ENCODE data around the gene STAP2. TPM values are rescaled to one million over a fixed set of nuclear protein-coding genes. Genes with fewer than 3 reads are reported as not detected.

STAP2 gene
- total and polyA plus RNA-seq, 9 of the 15 experiments (the other 6 are each of a cell fraction or from before 2014, with no cell fraction given): 1.2 to 9.8 (median 4.5) TPM

GRCh38 chr19:4298810-4299550, 39.6 kb downstream of the STAP2 start (continued):
- TF ChIP-seq TOE1 (IDR thresholded peaks at IDR 0.05; ENCODE audit: borderline replicate concordance) (no peak), TOE1 (CRISPR knock-in tag; IDR thresholded peaks at IDR 0.05; ENCODE audit: borderline replicate concordance, low read depth) (no peak), PHF20 (IDR thresholded peaks at IDR 0.05; ENCODE audit: partially characterized antibody) (peak; percentile 55), HDAC2 (IDR thresholded peaks at IDR 0.05) (peak; percentile 53; the same call in 1 of the 2 replicates), TBP (optimal IDR thresholded peaks at IDR 0.05; ENCODE audit: low read depth, low read length) (no peak), NR2F6 (CRISPR knock-in tag; IDR thresholded peaks at IDR 0.05) (no peak), BCOR (IDR thresholded peaks at IDR 0.05) (peak; percentile 93), NR2C2 (CRISPR knock-in tag; IDR thresholded peaks at IDR 0.05) (no peak), NR2C2 (tag; IDR thresholded peaks at IDR 0.05) (no peak), ZNF444 (CRISPR knock-in tag; IDR thresholded peaks at IDR 0.05) (no peak), ZBTB5 (IDR thresholded peaks at IDR 0.05) (no peak), ZNF316 (IDR thresholded peaks at IDR 0.05) (no peak), DEAF1 (CRISPR knock-in tag; IDR thresholded peaks at IDR 0.05) (no peak), ADNP (tag; IDR thresholded peaks at IDR 0.05) (peak; percentile 80), NR4A1 (CRISPR knock-in tag; IDR thresholded peaks at IDR 0.05) (no peak), NR4A1 (tag; IDR thresholded peaks at IDR 0.05) (no peak), ZFPM2 (CRISPR knock-in tag; IDR thresholded peaks at IDR 0.05) (no peak), PKNOX1 (IDR thresholded peaks at IDR 0.05) (no peak), TEAD4 (IDR thresholded peaks at IDR 0.05; ENCODE audit: low read length) (no peak), TEAD4 (CRISPR knock-in tag; IDR thresholded peaks at IDR 0.05; ENCODE audit: borderline replicate concordance) (no peak), SUPT5H (IDR thresholded peaks at IDR 0.05) (no peak), ELF4 (CRISPR knock-in tag; IDR thresholded peaks at IDR 0.05) (no peak), NBN (IDR thresholded peaks at IDR 0.05; ENCODE audit: low read depth) (no peak), ZNF121 (CRISPR knock-in tag; conservative IDR thresholded peaks at IDR 0.05) (peak; percentile 93), SMARCB1 (IDR thresholded peaks at IDR 0.05; ENCODE audit: insufficient read length, low read depth) (no peak), HMG20B (CRISPR knock-in tag; IDR thresholded peaks at IDR 0.05) (no peak), RBBP5 (IDR thresholded peaks at IDR 0.05; ENCODE audit: borderline replicate concordance, insufficient read depth, low read length, poor library complexity, severe bottlenecking) (no peak), FOXA3 (CRISPR knock-in tag; conservative IDR thresholded peaks at IDR 0.05 in 1 of 2, IDR thresholded peaks at IDR 0.05 in 1 of 2) (no peak)
